ENCODE measurements around the gene ANKRD44.
A peak's percentile ranks its signal among the peaks of the same experiment; 100 is the strongest.

Gene ANKRD44

GRCh38 chr2:196971574-196972279 is 338.9 kb downstream of the ANKRD44 start:
- DNase-seq = no peak

- DNase-seq = no peak
Measured at GRCh38 chr2:196970099-196970498, 340.5 kb downstream of the ANKRD44 start.

- no peak for DNase-seq
Measured at GRCh38 chr2:196968516-196968915, 342.1 kb downstream of the ANKRD44 start.

GRCh38 chr2:196967775-196968174 is 342.8 kb downstream of the ANKRD44 start:
- DNase-seq = no peak

- DNase-seq = no peak
Measured at GRCh38 chr2:196967116-196967515, 343.5 kb downstream of the ANKRD44 start.

GRCh38 chr2:196966061-196966460 is 344.5 kb downstream of the ANKRD44 start:
- no peak for DNase-seq

- DNase-seq = no peak
Measured at GRCh38 chr2:196965651-196966050, 344.9 kb downstream of the ANKRD44 start.

GRCh38 chr2:196963961-196964360 is 346.6 kb downstream of the ANKRD44 start:
- DNase-seq = no peak

GRCh38 chr2:196963043-196963442 is 347.5 kb downstream of the ANKRD44 start:
- DNase-seq = no peak

- DNase-seq = no peak
Measured at GRCh38 chr2:196962325-196962724, 348.3 kb downstream of the ANKRD44 start.

GRCh38 chr2:196961889-196962288 is 348.7 kb downstream of the ANKRD44 start:
- DNase-seq = no peak

- DNase-seq = no peak
Measured at GRCh38 chr2:196959734-196960338, 350.7 kb downstream of the ANKRD44 start.

- DNase-seq = no peak
Measured at GRCh38 chr2:196959281-196959680, 351.3 kb downstream of the ANKRD44 start.

GRCh38 chr2:196957881-196958525 is 352.6 kb downstream of the ANKRD44 start:
- DNase-seq = no peak

- DNase-seq = no peak
Measured at GRCh38 chr2:196957442-196957841, 353.1 kb downstream of the ANKRD44 start.

GRCh38 chr2:196956069-196956468 is 354.5 kb downstream of the ANKRD44 start:
- DNase-seq = no peak

GRCh38 chr2:196955036-196955435 is 355.5 kb downstream of the ANKRD44 start:
- peak; percentile 37 to 63 for DNase-seq

- peak; percentile 5 to 10 for DNase-seq
Measured at GRCh38 chr2:196954001-196954400, 356.6 kb downstream of the ANKRD44 start.

GRCh38 chr2:196952936-196953335 is 357.6 kb downstream of the ANKRD44 start:
- DNase-seq = no peak

GRCh38 chr2:196951973-196952372 is 358.6 kb downstream of the ANKRD44 start:
- DNase-seq = no peak

GRCh38 chr2:196949116-196949515 is 361.5 kb downstream of the ANKRD44 start:
- DNase-seq = no peak

- DNase-seq = no peak
Measured at GRCh38 chr2:196944570-196944969, 366.0 kb downstream of the ANKRD44 start.

- no peak for DNase-seq
Measured at GRCh38 chr2:196941398-196942078, 369.0 kb downstream of the ANKRD44 start.

- no peak for DNase-seq
Measured at GRCh38 chr2:196939371-196939770, 371.2 kb downstream of the ANKRD44 start.

Data from NCI-H526 (cell line).